GOT3 (cell line): ENCODE results near the gene C9orf78.

ENCODE experiments used
- DNase-seq: peaks from one replicate; lab custom pipeline; 2025; ENCODE audit warnings: mixed read lengths; lab: John Stamatoyannopoulos, UW

C9orf78 gene

DNA sequence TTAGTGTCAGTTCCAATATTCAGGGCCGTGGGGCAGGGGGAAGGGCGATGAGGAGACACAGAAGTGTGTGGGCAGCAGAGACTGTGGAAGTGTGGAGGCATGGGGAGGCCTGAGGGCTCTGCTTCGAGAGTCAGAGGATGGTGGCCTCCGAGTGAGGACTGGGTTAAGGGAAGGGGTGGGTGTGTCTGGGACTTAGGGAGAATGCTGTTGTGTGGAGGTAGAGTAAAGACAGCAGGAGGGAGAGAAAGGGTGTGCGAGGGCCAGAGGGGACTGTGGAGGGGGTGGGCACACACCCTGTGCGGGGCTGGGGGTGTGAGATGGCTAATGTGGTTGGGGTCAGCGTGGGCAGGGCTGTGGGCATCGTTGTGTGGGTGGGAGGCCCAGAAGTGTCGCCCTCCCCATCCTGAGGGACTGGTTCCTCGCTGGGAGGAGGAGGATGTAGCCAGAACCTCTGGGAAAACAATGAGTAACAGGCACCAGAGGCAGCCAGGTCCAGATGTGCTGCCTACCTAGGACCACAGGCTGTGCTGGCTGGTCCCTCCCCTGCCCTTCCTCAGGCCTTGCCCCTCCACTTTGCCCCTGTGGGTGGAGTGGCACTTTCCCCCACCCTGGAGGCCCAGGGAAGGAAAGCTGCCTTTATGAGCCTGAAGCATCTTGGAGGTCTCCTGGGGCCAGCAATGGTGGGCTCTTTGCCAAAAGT is 4.4 kb upstream of the C9orf78 start:
- no peak for DNase-seq

GRCh38 chr9:129838707-129839259 is 3.7 kb upstream of the C9orf78 start:
- no peak for DNase-seq

DNA sequence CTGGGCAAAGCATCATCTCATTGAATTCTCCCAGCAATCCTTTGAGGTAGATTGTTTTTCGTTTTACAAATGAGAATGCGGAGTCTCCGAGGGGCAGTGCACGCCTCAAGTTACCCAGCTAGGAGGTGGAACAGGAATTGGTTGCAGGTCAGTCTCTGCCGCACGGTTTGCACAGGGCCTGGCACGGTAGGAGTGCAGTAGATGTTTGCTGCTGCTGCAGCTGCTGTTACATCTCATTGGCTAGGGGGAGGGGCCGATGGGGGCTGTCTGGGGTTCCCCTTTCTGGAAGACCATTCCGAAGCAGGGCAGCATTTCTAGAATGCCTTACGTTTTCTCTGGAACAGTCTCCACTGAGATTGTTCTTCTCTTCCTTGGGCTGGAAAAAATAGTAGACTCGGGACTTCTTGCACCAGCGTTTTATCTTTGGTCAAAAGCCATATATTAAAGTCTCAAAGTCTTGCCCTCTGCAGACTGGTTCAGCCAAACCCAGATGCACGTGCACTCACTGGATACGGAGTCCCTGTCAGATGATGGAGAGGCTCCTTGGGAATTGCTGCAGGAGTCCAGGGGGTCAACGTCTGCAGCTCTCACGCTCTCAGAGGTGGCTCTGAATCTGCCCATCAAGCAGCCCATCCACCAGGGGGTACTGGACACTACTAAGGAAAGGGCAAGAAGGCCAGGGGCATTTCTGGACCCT is 1.4 kb upstream of the C9orf78 start:
- no peak for DNase-seq

DNA sequence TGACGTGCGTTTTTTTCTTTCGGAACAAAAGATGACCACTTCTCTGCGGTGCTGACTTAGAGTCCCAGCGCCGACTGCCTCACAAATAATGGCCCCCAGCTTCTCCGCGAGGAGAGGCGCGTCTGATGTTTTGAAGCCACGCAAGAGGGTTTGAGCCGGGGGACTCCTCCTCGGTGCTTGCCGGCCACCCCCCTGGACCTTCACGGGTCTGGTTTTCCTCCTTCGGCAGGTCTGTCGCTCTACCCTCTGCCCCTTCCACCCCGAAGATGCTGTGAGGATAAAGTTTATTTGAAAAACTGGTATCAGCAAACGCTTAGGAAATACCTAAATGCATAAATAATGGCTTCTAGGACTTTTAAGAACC is 767 bp upstream of the C9orf78 start:
- no peak for DNase-seq

GRCh38 chr9:129834489-129835127 is 467 bp downstream of the C9orf78 start:
- no peak for DNase-seq

- no peak for DNase-seq
Observed at GRCh38 chr9:129832982-129833381, 2.1 kb downstream of the C9orf78 start.

GRCh38 chr9:129828969-129829368 is 6.1 kb downstream of the C9orf78 start:
- no peak for DNase-seq

GRCh38 chr9:129828051-129828450 is 7.0 kb downstream of the C9orf78 start:
- no peak for DNase-seq

GRCh38 chr9:129826759-129827158 is 8.3 kb downstream of the C9orf78 start:
- DNase-seq: no peak

DNA sequence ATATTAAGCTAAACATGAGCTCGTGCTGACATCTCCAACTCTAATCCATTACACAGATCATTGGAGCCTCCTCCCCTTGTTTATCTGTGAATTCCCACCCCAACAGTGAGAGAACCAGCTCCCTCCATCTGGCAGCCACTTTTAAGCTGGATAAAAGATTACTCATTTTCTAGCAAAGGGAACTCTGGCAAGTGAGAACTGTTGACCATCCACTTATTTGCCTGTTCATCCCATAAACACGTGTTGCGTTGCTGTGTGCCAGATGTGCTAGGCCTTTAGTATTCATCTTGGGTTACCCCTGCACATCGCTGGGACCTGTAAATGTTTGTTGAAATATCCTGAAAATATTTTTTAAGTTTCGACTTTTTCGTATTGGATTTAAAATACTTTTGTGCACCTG is 8.7 kb downstream of the C9orf78 start:
- DNase-seq: no peak

GRCh38 chr9:129823935-129824601 is 11.0 kb downstream of the C9orf78 start, which contains the start of gene TOR1A:
Gene TOR1A, minus strand, starts transcription at chr9:129824136. Its CDS starts 51 bp downstream, at chr9:129824085.
- DNase-seq: peak; percentile 43

DNA sequence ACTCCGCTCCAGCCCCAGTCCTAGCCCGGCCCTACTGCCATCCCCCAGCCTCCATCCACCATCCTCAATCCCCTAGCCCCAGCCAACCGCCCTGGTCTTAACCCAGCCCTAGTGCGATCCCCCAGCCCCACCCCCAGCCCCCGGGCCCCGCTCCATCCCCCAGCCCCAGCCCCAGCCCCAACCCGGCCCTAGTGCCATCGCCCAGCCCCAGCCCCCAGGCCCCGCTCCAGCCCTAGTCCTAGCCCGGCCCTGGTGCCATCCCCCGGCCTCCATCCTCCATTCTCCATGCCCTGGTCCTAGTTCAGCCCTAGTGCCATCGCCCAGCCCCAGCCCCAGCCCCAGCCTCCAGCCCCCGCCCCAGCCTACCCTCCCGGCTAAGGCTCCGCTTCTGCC is 11.5 kb downstream of the C9orf78 start:
- DNase-seq: no peak

GRCh38 chr9:129822898-129823541 is 12.1 kb downstream of the C9orf78 start:
- no peak for DNase-seq

DNA sequence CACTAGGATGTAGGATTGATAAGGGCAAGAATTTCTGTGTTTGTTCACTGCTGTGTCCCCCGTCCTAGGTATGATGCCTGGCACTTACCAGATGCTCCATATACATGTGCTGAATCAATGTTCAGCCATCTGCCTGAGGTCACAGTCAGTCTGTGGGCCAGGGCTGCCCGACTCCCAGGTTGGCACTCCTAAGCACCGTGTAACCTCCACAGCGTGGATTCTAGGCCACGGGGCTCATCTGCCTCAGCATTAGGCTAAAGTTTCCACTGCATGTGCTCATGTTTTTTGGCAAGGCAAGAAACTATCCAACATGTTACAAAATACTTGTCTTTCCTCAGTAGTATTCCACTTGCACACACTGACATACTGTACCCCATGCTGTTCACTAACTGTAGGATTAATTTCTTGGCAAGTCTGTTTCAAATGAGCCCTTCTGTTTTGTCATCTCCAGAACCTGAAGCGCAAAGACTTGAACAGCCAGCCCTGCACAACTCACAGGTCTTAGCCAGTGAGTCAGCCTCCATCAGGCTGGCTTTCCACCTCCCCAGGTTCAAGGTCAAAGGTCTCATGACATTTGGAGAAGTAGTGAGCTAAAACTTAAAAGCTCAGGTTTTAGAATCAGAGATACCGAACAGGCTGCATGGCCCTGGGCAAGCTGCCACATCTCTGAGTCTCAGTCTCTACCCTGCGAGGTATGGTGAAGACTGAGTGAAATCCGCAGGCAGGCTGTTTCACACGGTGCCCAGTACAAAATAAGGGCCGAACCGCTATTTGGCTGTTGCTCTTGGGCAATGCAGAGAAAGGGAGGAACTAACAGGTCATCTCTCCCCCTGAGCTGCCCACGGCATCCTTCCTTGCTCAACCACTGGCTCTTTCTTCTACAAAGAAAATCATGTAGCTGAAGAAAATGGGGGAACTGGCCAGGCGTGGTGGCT is 18.3 kb downstream of the C9orf78 start:
- DNase-seq: no peak

DNA sequence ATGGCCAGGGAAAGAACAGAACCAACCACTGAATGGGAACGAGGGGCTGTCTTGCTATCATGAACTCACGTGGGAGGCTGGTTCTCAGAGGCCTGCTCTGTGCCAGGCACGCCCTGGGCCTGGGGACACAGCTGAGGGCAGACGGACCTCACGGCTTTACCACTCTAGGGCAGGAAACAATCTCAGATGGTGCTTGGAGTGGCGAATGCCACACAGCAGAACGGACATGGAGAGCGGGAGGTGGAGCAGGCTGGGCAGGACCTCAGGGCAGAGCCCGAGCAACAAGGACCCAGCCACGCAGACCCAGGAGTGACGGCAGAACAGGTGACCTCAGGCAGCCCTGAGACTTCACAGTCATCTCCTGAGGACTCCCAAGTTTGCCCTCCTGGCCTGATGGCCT is 19.8 kb downstream of the C9orf78 start:
- DNase-seq: no peak

DNA sequence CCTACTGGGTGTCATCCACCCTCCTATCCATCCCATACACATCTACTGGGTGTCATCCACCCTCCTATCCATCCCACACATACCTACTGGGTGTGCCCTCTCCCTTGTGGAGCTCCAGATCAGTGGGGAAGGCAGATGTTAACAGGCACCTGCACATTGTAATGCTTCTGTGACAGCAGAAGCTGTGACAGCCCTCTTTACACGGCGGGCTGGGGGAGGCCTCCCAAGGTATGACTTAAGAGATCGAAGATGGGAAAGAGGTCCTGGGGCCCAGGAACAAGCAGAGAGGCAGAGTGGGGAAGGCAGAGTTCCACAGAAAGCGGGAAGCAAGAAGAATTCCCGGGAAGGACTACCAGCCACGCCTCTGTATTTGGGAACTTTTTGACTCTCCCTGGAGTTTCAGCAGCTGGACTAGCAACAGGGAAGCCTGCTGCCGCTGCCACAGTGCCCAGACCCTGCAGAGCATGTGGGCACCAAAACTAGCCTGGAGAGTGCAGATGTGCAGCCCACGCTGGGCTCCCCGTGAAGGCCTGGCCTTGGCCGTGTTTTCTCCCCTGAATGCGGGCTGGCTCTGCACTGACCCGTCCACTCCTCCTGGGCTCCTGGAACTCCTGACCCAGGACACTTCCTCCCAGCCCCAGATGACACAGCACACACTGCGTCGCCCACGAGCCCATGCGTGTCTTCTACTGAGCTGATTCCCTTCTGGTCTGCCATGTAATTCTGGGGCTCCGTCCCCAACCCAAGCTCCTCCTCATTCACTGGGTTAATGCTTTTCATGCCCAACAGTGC is 20.4 kb downstream of the C9orf78 start:
- DNase-seq: no peak

GRCh38 chr9:129813661-129814060 is 21.4 kb downstream of the C9orf78 start:
- no peak for DNase-seq

DNA sequence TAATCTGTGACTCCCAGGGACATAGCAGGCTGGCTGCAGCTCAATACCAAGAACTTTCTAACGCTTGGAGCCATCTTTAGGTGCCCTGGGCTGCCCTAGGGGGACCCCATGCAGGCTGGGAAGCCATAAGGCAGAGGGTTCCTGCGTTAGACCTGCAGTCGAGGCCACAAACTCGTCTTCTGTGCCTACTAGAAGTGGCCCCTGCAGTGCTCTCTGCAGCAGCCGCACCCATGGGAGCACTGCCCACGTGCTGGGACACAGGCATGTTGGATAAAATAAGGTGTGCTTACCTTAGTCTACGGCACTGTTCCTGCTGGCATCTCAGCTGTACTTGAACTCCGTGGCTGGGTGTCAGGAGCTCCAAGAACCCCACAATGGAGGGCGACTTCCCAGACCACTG is 22.7 kb downstream of the C9orf78 start:
- DNase-seq: no peak

DNA sequence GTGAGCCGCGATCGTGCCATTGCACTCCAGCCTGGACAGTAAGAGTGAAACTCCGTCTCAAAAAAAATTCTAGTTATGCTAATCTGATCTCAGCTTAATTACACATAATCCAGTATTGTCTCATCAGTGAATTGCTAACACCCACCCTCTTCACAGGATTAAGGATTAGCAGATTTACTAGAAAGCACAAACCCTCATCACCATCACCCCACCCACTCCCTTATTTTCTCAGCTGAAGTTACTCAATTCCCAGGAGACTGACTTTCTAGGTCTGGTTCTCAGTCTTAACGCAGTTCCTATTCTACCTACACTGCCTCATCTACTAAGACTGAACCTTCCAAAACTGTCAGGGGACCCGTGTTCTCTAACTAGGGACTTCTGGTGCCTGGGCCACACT is 23.1 kb downstream of the C9orf78 start:
- DNase-seq: no peak

DNA sequence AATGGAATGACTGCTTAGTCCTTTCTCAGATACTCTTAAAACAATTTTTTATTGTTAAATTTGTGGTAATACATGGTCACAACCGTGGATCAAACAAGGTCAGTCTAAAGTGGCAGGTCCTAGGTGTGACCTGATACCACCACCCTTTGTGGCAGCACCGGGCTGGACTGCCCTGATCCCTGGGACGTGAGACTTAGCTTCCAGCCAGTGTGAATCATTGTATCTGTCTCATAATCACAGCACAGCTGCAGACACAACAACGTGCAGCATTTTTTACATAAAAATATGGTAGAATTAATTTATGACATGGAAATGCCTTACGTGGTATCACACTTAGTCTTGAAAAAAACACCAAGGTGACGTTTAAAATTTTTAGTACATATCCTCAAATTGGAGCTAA is 24.3 kb downstream of the C9orf78 start:
- no peak for DNase-seq
